Neural progenitor cell (in vitro differentiated cells): Measurements from ENCODE around the gene RNF144A.

ENCODE experiments used
- EZH2 ChIP-seq: fragments of 200-600 bp; sonication (generic); IDR thresholded peaks from 2 replicates; pipeline ENCODE4 v1.6.1; 2017; ENCODE audit warnings: antibody characterized with exemption, mild to moderate bottlenecking, moderate library complexity
- EZH2phosphoT487 ChIP-seq: fragments of 200-600 bp; sonication (generic); IDR thresholded peaks from 2 replicates; pipeline ENCODE4 v1.6.1; 2017; ENCODE audit warnings: antibody characterized with exemption

GRCh38 chr2:7063789-7064188 is 146.6 kb downstream of the RNF144A start:
- TF ChIP-seq EZH2phosphoT487, result no peak
- no peak for TF ChIP-seq EZH2
